ENCODE results near the gene CISH.

Gene CISH

GRCh38 chr3:50645378-50645777 lies 33.8 kb upstream of the CISH start:
- H3K9me3 ChIP-seq (ENCODE audit: insufficient read depth, low read depth, low read length): peaks cover 4% of the 10 kb centered on the region
- H3K79me2 ChIP-seq (ENCODE audit: control insufficient read depth, insufficient read depth, low read length, poor library complexity): no peaks in the 10 kb centered on the region
- H3K4me2 ChIP-seq (ENCODE audit: low read length): no peak overlapping the region
- no peak overlapping the region for H3K14ac ChIP-seq (ENCODE audit: low read length)
- no peak overlapping the region for H2BK12ac ChIP-seq (ENCODE audit: low read length)
- H3K27ac ChIP-seq (ENCODE audit: low read depth, low read length): no peak overlapping the region
- H3K27me3 ChIP-seq (ENCODE audit: insufficient read depth, low read length): no peaks in the 10 kb centered on the region
- peaks cover 0 to 2% of the 10 kb centered on the region in 2 experiments for H3K36me3 ChIP-seq (ENCODE audit: control insufficient read depth in 1 of 2, insufficient read depth in 2 of 2, low read length in 2 of 2)
- H3K4ac ChIP-seq (ENCODE audit: low read depth, low read length): no peak overlapping the region
- no peak overlapping the region for H4K8ac ChIP-seq (ENCODE audit: low read depth, low read length)
- no peak overlapping the region for H4K91ac ChIP-seq (ENCODE audit: low read depth, low read length)
- H3K9ac ChIP-seq (ENCODE audit: low read length): no peak overlapping the region
- H2BK5ac ChIP-seq (ENCODE audit: low read depth, low read length, poor library complexity): no peak overlapping the region
- WGBS (ENCODE audit: extremely low coverage, insufficient coverage, insufficient read length): no CpG with 5 or more reads among the region's 2 CpGs
- no peak overlapping the region for H2AFZ ChIP-seq (ENCODE audit: insufficient read depth, low read length, poor library complexity)
- no peak overlapping the region for H3K4me3 ChIP-seq (ENCODE audit: low read depth, low read length)
- no peaks in the 10 kb centered on the region for H3K79me1 ChIP-seq (ENCODE audit: low read length)
- H4K12ac ChIP-seq (ENCODE audit: low read depth, low read length): no peak overlapping the region
- no peak overlapping the region for H3K18ac ChIP-seq (ENCODE audit: low read length)
- no peak overlapping the region for H2AK5ac ChIP-seq (ENCODE audit: low read length)
- H3K4me1 ChIP-seq (ENCODE audit: control insufficient read depth in 1 of 2, insufficient read depth in 2 of 2, low read length in 2 of 2): no peaks in the 10 kb centered on the region
- DNase-seq: no peak
- no peak overlapping the region for H2BK120ac ChIP-seq (ENCODE audit: insufficient read depth, low read length, poor library complexity)
- H3K23ac ChIP-seq (ENCODE audit: low read length): no peak overlapping the region

- no peak overlapping the region for H3K4me3 ChIP-seq (ENCODE audit: low read depth, low read length)
- no peaks in the 10 kb centered on the region for H3K79me2 ChIP-seq (ENCODE audit: control insufficient read depth, insufficient read depth, low read length, poor library complexity)
- no CpG with 5 or more reads among the region's 7 CpGs for WGBS (ENCODE audit: extremely low coverage, insufficient coverage, insufficient read length)
- no peak overlapping the region for H3K18ac ChIP-seq (ENCODE audit: low read length)
- H2BK120ac ChIP-seq (ENCODE audit: insufficient read depth, low read length, poor library complexity): no peak overlapping the region
- no peaks in the 10 kb centered on the region for H3K4me1 ChIP-seq (ENCODE audit: control insufficient read depth in 1 of 2, insufficient read depth in 2 of 2, low read length in 2 of 2)
- no peak overlapping the region for H3K9ac ChIP-seq (ENCODE audit: low read length)
- no peak overlapping the region for H3K4me2 ChIP-seq (ENCODE audit: low read length)
- H4K12ac ChIP-seq (ENCODE audit: low read depth, low read length): no peak overlapping the region
- H3K27ac ChIP-seq (ENCODE audit: low read depth, low read length): no peak overlapping the region
- H3K27me3 ChIP-seq (ENCODE audit: insufficient read depth, low read length): no peaks in the 10 kb centered on the region
- peaks cover 4% of the 10 kb centered on the region for H3K9me3 ChIP-seq (ENCODE audit: insufficient read depth, low read depth, low read length)
- DNase-seq: no peak
- no peak overlapping the region for H4K91ac ChIP-seq (ENCODE audit: low read depth, low read length)
- H3K4ac ChIP-seq (ENCODE audit: low read depth, low read length): no peak overlapping the region
- H2AFZ ChIP-seq (ENCODE audit: insufficient read depth, low read length, poor library complexity): no peak overlapping the region
- H3K23ac ChIP-seq (ENCODE audit: low read length): no peak overlapping the region
- peaks cover 0 to 2% of the 10 kb centered on the region in 2 experiments for H3K36me3 ChIP-seq (ENCODE audit: control insufficient read depth in 1 of 2, insufficient read depth in 2 of 2, low read length in 2 of 2)
- H3K79me1 ChIP-seq (ENCODE audit: low read length): no peaks in the 10 kb centered on the region
- no peak overlapping the region for H3K14ac ChIP-seq (ENCODE audit: low read length)
- no peak overlapping the region for H2AK5ac ChIP-seq (ENCODE audit: low read length)
- H2BK12ac ChIP-seq (ENCODE audit: low read length): no peak overlapping the region
- no peak overlapping the region for H4K8ac ChIP-seq (ENCODE audit: low read depth, low read length)
- no peak overlapping the region for H2BK5ac ChIP-seq (ENCODE audit: low read depth, low read length, poor library complexity)
These were observed 33.0 kb upstream of the CISH start for GRCh38 chr3:50644561-50644960.

GRCh38 chr3:50642382-50642781 lies 30.8 kb upstream of the CISH start:
- no peak overlapping the region for H2BK12ac ChIP-seq (ENCODE audit: low read length)
- H3K27ac ChIP-seq (ENCODE audit: low read depth, low read length): no peak overlapping the region
- no peak overlapping the region for H3K4ac ChIP-seq (ENCODE audit: low read depth, low read length)
- no peak overlapping the region for H2BK120ac ChIP-seq (ENCODE audit: insufficient read depth, low read length, poor library complexity)
- H3K27me3 ChIP-seq (ENCODE audit: insufficient read depth, low read length): no peaks in the 10 kb centered on the region
- no peak overlapping the region for H2AK5ac ChIP-seq (ENCODE audit: low read length)
- H3K79me1 ChIP-seq (ENCODE audit: low read length): no peaks in the 10 kb centered on the region
- H3K36me3 ChIP-seq (ENCODE audit: control insufficient read depth in 1 of 2, insufficient read depth in 2 of 2, low read length in 2 of 2): peaks cover 0 to 2% of the 10 kb centered on the region in 2 experiments
- no peak overlapping the region for H3K18ac ChIP-seq (ENCODE audit: low read length)
- no peak overlapping the region for H3K4me3 ChIP-seq (ENCODE audit: low read depth, low read length)
- H2AFZ ChIP-seq (ENCODE audit: insufficient read depth, low read length, poor library complexity): no peak overlapping the region
- WGBS (ENCODE audit: extremely low coverage, insufficient coverage, insufficient read length): no CpG with 5 or more reads among the region's 1 CpG
- no peaks in the 10 kb centered on the region for H3K79me2 ChIP-seq (ENCODE audit: control insufficient read depth, insufficient read depth, low read length, poor library complexity)
- H4K8ac ChIP-seq (ENCODE audit: low read depth, low read length): no peak overlapping the region
- H3K9ac ChIP-seq (ENCODE audit: low read length): no peak overlapping the region
- H4K91ac ChIP-seq (ENCODE audit: low read depth, low read length): no peak overlapping the region
- H3K14ac ChIP-seq (ENCODE audit: low read length): no peak overlapping the region
- H3K9me3 ChIP-seq (ENCODE audit: insufficient read depth, low read depth, low read length): no peaks in the 10 kb centered on the region
- no peak for DNase-seq
- no peaks in the 10 kb centered on the region for H3K4me1 ChIP-seq (ENCODE audit: control insufficient read depth in 1 of 2, insufficient read depth in 2 of 2, low read length in 2 of 2)
- no peak overlapping the region for H3K23ac ChIP-seq (ENCODE audit: low read length)
- H2BK5ac ChIP-seq (ENCODE audit: low read depth, low read length, poor library complexity): no peak overlapping the region
- H4K12ac ChIP-seq (ENCODE audit: low read depth, low read length): no peak overlapping the region
- H3K4me2 ChIP-seq (ENCODE audit: low read length): no peak overlapping the region

- H3K27me3 ChIP-seq (ENCODE audit: insufficient read depth, low read length): no peaks in the 10 kb centered on the region
- no peak overlapping the region for H3K18ac ChIP-seq (ENCODE audit: low read length)
- no peak overlapping the region for H2AK5ac ChIP-seq (ENCODE audit: low read length)
- H2BK120ac ChIP-seq (ENCODE audit: insufficient read depth, low read length, poor library complexity): no peak overlapping the region
- no peaks in the 10 kb centered on the region for H3K36me3 ChIP-seq (ENCODE audit: control insufficient read depth in 1 of 2, insufficient read depth in 2 of 2, low read length in 2 of 2)
- no peak overlapping the region for H3K9ac ChIP-seq (ENCODE audit: low read length)
- no peak overlapping the region for H3K4me3 ChIP-seq (ENCODE audit: low read depth, low read length)
- H3K79me2 ChIP-seq (ENCODE audit: control insufficient read depth, insufficient read depth, low read length, poor library complexity): no peaks in the 10 kb centered on the region
- no peaks in the 10 kb centered on the region for H3K9me3 ChIP-seq (ENCODE audit: insufficient read depth, low read depth, low read length)
- H4K91ac ChIP-seq (ENCODE audit: low read depth, low read length): no peak overlapping the region
- H3K79me1 ChIP-seq (ENCODE audit: low read length): no peaks in the 10 kb centered on the region
- no peak overlapping the region for H2AFZ ChIP-seq (ENCODE audit: insufficient read depth, low read length, poor library complexity)
- DNase-seq: no peak
- H4K8ac ChIP-seq (ENCODE audit: low read depth, low read length): no peak overlapping the region
- no peak overlapping the region for H2BK5ac ChIP-seq (ENCODE audit: low read depth, low read length, poor library complexity)
- no peak overlapping the region for H3K23ac ChIP-seq (ENCODE audit: low read length)
- H4K12ac ChIP-seq (ENCODE audit: low read depth, low read length): no peak overlapping the region
- no CpG with 5 or more reads among the region's 6 CpGs for WGBS (ENCODE audit: extremely low coverage, insufficient coverage, insufficient read length)
- no peak overlapping the region for H3K4me2 ChIP-seq (ENCODE audit: low read length)
- no peaks in the 10 kb centered on the region for H3K4me1 ChIP-seq (ENCODE audit: control insufficient read depth in 1 of 2, insufficient read depth in 2 of 2, low read length in 2 of 2)
- H3K14ac ChIP-seq (ENCODE audit: low read length): no peak overlapping the region
- H2BK12ac ChIP-seq (ENCODE audit: low read length): no peak overlapping the region
- no peak overlapping the region for H3K27ac ChIP-seq (ENCODE audit: low read depth, low read length)
- H3K4ac ChIP-seq (ENCODE audit: low read depth, low read length): no peak overlapping the region
These were observed 27.5 kb upstream of the CISH start for GRCh38 chr3:50639055-50639494.

Measured in trophoblast cell (in vitro differentiated cells and primary cell).